HG03520 (cell line): Measurements from ENCODE around the gene C2orf72.

ENCODE experiments used
- ATAC-seq: cut with Tn5 transposase; IDR thresholded peaks from one replicate; pipeline ENCODE4 v1.9.1; 2021; ENCODE audit warnings: mild to moderate bottlenecking, moderate library complexity; ENCODE audit not compliant: unreplicated experiment

The C2orf72 gene

GRCh38 chr2:231041061-231041689 is 3.9 kb downstream of the C2orf72 start:
- ATAC-seq: no peak

- no peak for ATAC-seq
Measured at GRCh38 chr2:231043796-231044195, 6.5 kb downstream of the C2orf72 start.

GRCh38 chr2:231046916-231047273 is 9.6 kb downstream of the C2orf72 start:
- ATAC-seq: no peak

GRCh38 chr2:231047274-231047922 is 10.1 kb downstream of the C2orf72 start:
- ATAC-seq: no peak

GRCh38 chr2:231047923-231048915 is 10.9 kb downstream of the C2orf72 start:
- ATAC-seq: no peak

- ATAC-seq: no peak
Measured at GRCh38 chr2:231049286-231050017, 12.1 kb downstream of the C2orf72 start.

GRCh38 chr2:231050018-231050901 is 12.9 kb downstream of the C2orf72 start:
- no peak for ATAC-seq

GRCh38 chr2:231051116-231051515 is 13.8 kb downstream of the C2orf72 start:
- ATAC-seq: no peak

- peak; percentile 66 for ATAC-seq
Measured at GRCh38 chr2:231052494-231053451, 15.4 kb downstream of the C2orf72 start.

- ATAC-seq: no peak
Measured at GRCh38 chr2:231053846-231054245, 16.5 kb downstream of the C2orf72 start.

- ATAC-seq: peak; percentile 64
Measured at GRCh38 chr2:231056453-231057416, 19.4 kb downstream of the C2orf72 start, which contains the start of gene PSMD1. TSS of gene PSMD1 (plus strand) at chr2:231056867. CDS start at chr2:231057026, 159 bp downstream.

GRCh38 chr2:231057590-231057989 is 20.3 kb downstream of the C2orf72 start:
- ATAC-seq: no peak

GRCh38 chr2:231058761-231059550 is 21.6 kb downstream of the C2orf72 start:
- ATAC-seq: no peak

- ATAC-seq: no peak
Measured at GRCh38 chr2:231059756-231060155, 22.4 kb downstream of the C2orf72 start.

GRCh38 chr2:231062776-231063175 is 25.5 kb downstream of the C2orf72 start:
- no peak for ATAC-seq

GRCh38 chr2:231063347-231063746 is 26.0 kb downstream of the C2orf72 start:
- no peak for ATAC-seq

- no peak for ATAC-seq
Measured at GRCh38 chr2:231065966-231066365, 28.6 kb downstream of the C2orf72 start.
